HG02798 (cell line): ENCODE data around the gene PACS1.
"Not testable (repeated sequence)": the region's sequence is repeated elsewhere in the genome, so short reads cannot be mapped to it uniquely, and the experiment has no call there.

Experiments used
- ATAC-seq: cut with Tn5 transposase; IDR thresholded peaks from one replicate; pipeline ENCODE4 v1.9.1; 2021; ENCODE audit warnings: mild to moderate bottlenecking; ENCODE audit not compliant: unreplicated experiment, poor library complexity

Gene PACS1

DNA sequence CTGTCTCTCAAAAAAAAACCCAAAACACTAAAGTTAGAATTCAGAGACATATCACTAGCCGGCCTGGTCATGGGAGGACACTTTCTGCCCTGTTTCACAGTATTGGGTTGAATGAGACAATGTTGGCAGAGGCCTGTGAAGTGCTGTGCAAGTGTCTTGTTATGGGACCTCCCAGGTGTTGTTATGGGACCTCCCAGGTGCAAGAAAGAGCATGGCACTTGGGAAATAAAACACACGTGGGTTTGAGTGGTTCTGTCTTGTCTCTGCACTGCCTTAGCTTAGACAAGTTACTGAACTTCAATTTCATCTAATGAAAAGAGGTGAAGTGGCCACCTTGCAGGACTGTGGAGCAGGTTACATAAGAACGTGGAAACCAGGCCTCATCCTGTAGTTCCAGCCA, 169.4 kb downstream of the PACS1 start:
- no peak for ATAC-seq

DNA sequence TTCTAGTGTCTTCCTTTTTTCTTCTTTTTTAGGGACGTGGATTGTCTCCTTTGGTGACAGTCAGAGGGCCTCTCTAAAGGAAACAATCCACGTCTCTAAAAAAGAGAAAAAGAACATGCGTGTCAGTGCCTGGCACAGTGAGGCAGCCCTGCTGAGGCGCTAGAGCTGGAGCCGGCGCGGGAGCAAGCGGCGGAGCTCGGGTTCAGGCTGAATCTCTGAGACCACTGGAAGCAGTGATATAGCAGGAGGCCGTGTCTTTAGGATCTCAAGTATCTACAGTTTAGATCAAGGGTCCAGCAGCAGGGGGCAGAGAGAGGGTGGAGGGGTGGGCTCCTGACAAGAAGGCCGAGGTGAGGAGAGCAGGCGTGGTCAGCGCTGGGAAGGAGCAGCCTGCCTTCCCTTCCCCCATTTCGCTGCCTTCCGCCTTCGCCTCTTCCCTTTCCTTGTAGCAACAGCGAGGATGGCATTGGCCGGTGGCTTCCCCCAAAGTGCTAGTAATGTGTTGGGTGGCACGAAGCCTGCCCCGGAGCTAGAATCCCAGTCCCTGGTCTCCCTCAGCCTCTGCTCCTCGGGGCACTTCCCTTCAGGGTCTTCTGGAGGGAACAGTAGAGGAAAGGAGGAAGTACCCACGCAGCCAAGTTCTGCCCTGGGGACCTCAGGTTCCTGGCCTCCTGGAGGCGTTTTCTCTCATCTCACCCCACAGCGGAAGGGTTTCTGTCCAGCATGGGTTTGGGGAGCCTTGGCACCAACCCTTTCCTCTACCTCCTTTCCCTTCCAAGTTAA, 170.1 kb downstream of the PACS1 start:
- no peak for ATAC-seq

DNA sequence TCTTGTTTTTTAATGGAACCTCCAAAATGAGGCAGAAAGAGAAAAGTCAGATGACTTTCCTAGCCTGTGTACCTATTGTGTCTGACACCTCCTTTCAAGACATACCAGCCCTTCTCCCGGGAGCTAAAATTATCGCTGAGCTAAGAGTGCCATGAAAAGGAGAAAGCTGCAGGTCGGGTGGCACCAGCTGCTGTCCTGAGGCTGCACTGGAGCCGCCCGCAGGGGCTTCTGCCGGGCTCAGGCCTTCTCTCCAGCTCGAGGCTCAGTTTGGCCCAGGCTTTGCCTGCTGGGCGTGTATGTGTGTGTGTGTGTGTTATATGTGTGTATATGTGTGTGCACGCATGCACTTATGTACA, 170.7 kb downstream of the PACS1 start:
- ATAC-seq: no peak

- ATAC-seq: no peak
Observed at GRCh38 chr11:66242095-66242765, 172.2 kb downstream of the PACS1 start.

GRCh38 chr11:66243782-66244535, 173.9 kb downstream of the PACS1 start:
- ATAC-seq: no peak

GRCh38 chr11:66247295-66247694, 177.2 kb downstream of the PACS1 start:
- ATAC-seq: no peak

DNA sequence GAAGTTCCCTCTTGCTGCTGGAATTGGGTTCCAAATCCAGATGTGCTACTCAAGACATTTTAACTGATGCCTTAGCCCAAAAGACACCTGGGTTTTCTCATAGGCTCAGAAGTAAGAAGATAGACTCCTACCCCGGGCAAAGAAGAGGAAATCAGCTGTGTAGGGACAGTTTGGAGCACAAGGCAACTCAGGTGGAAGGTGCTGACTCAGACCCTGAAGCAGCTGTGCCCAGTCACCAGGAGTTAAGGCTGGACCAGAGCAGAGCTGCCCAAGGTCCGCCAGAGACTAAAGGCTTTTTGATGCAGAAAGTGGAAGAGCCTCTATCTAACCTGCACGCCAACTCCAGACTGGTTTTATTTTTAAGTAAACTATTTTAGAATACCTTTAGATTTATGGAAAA, 177.7 kb downstream of the PACS1 start:
- ATAC-seq: no peak

GRCh38 chr11:66248903-66249302, 178.8 kb downstream of the PACS1 start:
- no peak for ATAC-seq

GRCh38 chr11:66251809-66252208, 181.7 kb downstream of the PACS1 start:
- ATAC-seq: no peak

GRCh38 chr11:66253081-66253480, 183.0 kb downstream of the PACS1 start:
- not testable (repeated sequence) for ATAC-seq

GRCh38 chr11:66258473-66258893, 188.4 kb downstream of the PACS1 start:
- no peak for ATAC-seq

- no peak for ATAC-seq
Observed at GRCh38 chr11:66259225-66259624, 189.2 kb downstream of the PACS1 start.

- ATAC-seq: no peak
Observed at GRCh38 chr11:66259956-66260355, 189.9 kb downstream of the PACS1 start.

DNA sequence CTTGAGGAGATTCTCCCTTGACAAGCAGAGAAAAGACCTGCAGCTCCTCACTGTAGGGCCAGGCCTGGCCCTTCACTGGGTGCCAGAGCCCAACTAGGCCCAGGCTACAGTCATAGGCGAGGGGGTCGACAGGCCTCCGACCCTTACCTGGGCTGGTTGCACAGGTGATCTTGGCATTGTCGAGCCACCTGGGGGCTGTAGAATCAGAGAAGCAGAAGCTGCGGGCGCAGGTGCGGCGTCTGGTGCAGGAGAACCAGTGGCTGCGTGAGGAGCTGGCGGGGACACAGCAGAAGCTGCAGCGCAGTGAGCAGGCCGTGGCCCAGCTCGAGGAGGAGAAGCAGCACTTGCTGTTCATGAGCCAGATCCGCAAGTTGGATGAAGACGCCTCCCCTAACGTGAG, 191.5 kb downstream of the PACS1 start:
- ATAC-seq: no peak

DNA sequence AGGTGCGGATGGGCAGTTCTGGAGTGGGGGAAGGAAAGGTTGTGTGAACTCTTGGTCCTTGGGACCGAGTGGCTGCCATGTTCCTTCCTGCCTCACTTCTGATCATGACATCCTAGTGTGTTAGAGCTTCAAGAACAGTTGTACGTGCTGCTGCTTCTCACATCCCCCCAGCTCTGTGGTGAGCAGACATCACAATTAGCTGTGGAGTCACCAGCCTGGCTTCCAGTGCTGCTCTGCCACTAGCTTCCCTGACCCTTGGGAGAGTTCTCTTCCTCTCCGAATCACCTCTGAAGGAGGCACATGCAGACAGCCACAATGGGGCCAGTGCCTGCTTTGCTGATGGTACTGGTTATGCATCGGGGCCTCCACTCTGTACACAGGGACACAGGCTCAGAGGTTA, 192.1 kb downstream of the PACS1 start:
- no peak for ATAC-seq

DNA sequence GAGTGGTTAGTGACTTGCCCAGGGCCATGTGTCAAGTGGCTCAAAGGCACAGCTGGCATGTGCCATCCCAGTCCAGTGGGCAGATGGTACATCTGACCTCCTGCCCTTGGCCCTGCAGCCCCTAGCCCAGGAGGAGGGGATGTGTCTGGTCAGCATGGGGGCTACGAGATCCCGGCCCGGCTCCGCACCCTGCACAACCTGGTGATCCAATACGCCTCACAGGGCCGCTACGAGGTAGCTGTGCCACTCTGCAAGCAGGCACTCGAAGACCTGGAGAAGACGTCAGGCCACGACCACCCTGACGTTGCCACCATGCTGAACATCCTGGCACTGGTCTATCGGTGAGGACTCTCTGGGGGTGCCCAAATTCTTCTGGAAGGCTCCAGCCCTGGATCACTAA, 192.6 kb downstream of the PACS1 start:
- ATAC-seq: no peak

- no peak for ATAC-seq
Observed at GRCh38 chr11:66263231-66263630, 193.2 kb downstream of the PACS1 start.

GRCh38 chr11:66263785-66264184, 193.7 kb downstream of the PACS1 start:
- ATAC-seq: no peak

DNA sequence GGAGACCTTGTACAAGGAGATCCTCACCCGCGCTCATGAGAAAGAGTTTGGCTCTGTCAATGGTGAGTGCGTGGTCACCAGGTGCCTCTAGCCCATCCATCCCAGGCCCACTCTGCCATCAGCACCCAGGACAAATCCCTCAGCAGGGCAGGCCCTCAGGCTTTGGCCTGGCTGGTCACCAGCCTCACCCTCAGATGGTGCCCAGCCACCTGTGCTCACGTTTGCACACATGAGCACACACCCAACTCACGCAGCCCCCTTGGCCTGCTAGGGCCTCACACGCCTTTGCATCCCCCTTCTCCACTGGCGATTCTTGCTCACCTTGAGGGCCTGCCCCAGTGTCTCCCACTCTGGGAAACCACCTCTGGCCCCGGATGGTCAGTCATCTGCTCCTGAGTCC, 194.3 kb downstream of the PACS1 start:
- ATAC-seq: no peak

DNA sequence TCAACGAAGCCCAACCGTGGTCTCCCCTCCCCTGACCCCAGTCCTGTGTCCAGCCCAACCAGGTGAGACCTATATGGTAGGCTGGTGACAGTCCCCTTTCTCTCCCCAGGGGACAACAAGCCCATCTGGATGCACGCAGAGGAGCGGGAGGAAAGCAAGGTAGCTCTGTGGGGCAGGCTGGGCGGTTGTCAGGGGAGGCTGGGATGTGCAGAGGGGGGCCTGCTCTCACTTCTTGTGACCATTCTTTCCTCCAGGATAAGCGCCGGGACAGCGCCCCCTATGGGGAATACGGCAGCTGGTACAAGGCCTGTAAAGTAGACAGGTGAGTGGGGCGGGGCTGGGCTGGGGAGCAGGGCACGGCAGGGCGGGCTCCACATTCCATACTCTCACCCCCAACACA, 194.8 kb downstream of the PACS1 start:
- no peak for ATAC-seq
